SK-N-SH treated with all-trans-retinoic acid at 6 μM for 48 hours (cell line): Measurements from ENCODE around the gene MYL12B.
A peak's percentile ranks its signal among the peaks of the same experiment; 100 is the strongest.

Experiments
- CREB5 ChIP-seq: fragments of 250-450 bp; sonication (Bioruptor Pico); IDR thresholded peaks from 2 replicates; pipeline ENCODE4 v1.5.1; 2020; ENCODE audit warnings: low read depth, mild to moderate bottlenecking, moderate library complexity
- ZFP3 ChIP-seq: fragments of 250-450 bp; sonication (Bioruptor Pico); IDR thresholded peaks from 2 replicates; pipeline ENCODE4 v1.5.0; 2020; ENCODE audit warnings: mild to moderate bottlenecking, moderate library complexity
- ZNF565 ChIP-seq: fragments of 450-650 bp; formaldehyde crosslinking; conservative IDR thresholded peaks from 2 replicates; pipeline ENCODE4 v1.5.0; 2020; ENCODE audit warnings: low read depth, mild to moderate bottlenecking, moderate library complexity

DNA sequence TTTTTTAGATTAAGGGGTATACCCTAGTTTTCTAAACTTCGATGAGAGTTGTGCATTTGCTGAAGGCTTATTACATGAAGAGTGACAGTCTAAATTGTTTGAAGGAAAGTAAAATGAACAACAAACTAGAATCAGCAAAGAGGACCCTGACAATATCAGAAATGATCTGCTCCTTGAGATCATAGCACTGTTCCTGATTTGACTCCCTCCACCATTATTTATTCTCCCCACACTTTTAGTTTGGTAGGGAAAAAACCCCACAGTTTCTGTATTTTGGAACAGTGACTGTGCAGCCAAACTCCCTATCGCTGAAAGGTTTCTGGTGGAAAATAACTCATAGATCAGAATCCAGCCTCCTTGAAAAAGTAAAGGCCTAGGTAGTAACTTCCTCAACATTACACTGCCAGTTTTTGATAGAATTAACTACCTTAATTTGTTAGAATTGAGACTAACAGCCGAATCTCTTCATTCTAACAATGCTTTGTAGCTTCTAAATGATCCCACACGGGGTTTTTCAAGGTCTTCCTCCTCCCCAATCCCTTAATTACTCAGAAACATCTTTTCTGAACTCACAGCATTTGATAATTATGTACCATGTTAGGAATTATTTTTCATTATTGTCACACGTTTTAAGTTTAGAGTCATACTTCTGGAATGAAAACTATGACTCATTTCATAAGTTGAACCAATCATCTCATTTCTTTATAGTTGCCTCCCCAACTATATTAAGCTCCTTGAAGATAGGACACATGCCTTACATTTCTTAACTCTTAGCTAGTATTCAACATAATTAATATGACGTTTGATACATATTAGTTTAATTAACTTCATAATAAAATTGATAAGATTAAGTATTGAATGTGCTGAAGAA, 11.5 kb upstream of the MYL12B start:
- TF ChIP-seq CREB5 (CRISPR knock-in tag): peak; percentile 67; the same call in 1 of the 2 replicates
- TF ChIP-seq ZFP3 (CRISPR knock-in tag): no peak
- TF ChIP-seq ZNF565 (CRISPR knock-in tag): no peak
